SK-N-SH (cell line): ENCODE results near the gene NAP1L5. TPM values are rescaled to one million over a fixed set of nuclear protein-coding genes. Genes with fewer than 3 reads are reported as not detected.

ENCODE experiments used
- CTCF ChIA-PET: fragments of 300-600, 350-600 bp; formaldehyde crosslinking; extraction: SDS; loops from one replicate; lab custom pipeline; 2021; lab: Yijun Ruan, JAX
- POLR2A ChIA-PET: fragments of 350-600 bp; sonication (Branson Sonifier 250); formaldehyde crosslinking; extraction: SDS; loops from one replicate; lab custom pipeline; 2020; ENCODE audit warnings: antibody characterized with exemption, inconsistent platforms; lab: Yijun Ruan, JAX
- DNase-seq: peaks from one replicate; pipeline ENCODE4 v3.0.0; 2012
- H2AFZ ChIP-seq: fragments of 200-600 bp; sonication (generic); 2 replicates; pipeline ENCODE4 v1.8.1; 2016; ENCODE audit warnings: antibody characterized with exemption, mild to moderate bottlenecking, low read depth
- H3F3A ChIP-seq: fragments of 200-600 bp; sonication (generic); replicated peaks from 2 replicates; pipeline ENCODE3; 2016; ENCODE audit warnings: antibody characterized with exemption, mild to moderate bottlenecking; ENCODE audit not compliant: insufficient read depth
- H3K27ac ChIP-seq, 2 experiments: fragments of 200-500 bp in 1 of 2; fragments of 200-600 bp in 1 of 2; sonication (Bioruptor generic) in 1 of 2; sonication (generic), shearing (Covaris generic) in 1 of 2; 2 replicates each; pipeline versions ENCODE4 v1.5.1 to v1.6.1; 2014 to 2016; ENCODE audit warnings: low read depth in 2 of 2, inconsistent platforms in 1 of 2, low read length in 1 of 2, mild to moderate bottlenecking in 1 of 2, mixed read lengths in 1 of 2
- H3K27me3 ChIP-seq: fragments of 200-600 bp; sonication (generic), shearing (Covaris generic); 2 replicates; pipeline ENCODE4 v1.6.1; 2016; ENCODE audit warnings: mixed run types; ENCODE audit not compliant: insufficient read depth
- H3K36me3 ChIP-seq, 2 experiments: fragments of 200-500 bp in 1 of 2; fragments of 200-600 bp in 1 of 2; sonication (Bioruptor generic) in 1 of 2; sonication (generic) in 1 of 2; replicated peaks in 1 of 2; 2 replicates each; pipeline versions ENCODE3 to v1.5.1; 2014 to 2016; ENCODE audit warnings: low read length in 1 of 2, mild to moderate bottlenecking in 1 of 2; ENCODE audit not compliant: insufficient read depth in 2 of 2, control insufficient read depth in 1 of 2
- H3K4me1 ChIP-seq, 2 experiments: fragments of 200-500 bp in 1 of 2; fragments of 200-600 bp in 1 of 2; sonication (Bioruptor generic) in 1 of 2; sonication (generic), shearing (Covaris generic) in 1 of 2; 2 replicates each; pipeline versions ENCODE4 v1.5.1 to v1.6.1; 2014 to 2016; ENCODE audit warnings: low read depth in 1 of 2, low read length in 1 of 2, mixed run types in 1 of 2; ENCODE audit not compliant: insufficient read depth in 2 of 2, control insufficient read depth in 1 of 2
- H3K4me2 ChIP-seq: fragments of 200-600 bp; sonication (generic), shearing (Covaris generic); 2 replicates; pipeline ENCODE4 v1.6.1; 2017; ENCODE audit warnings: mixed run types
- H3K4me3 ChIP-seq, 2 experiments: fragments of 200-500 bp in 1 of 2; fragments of 200-600 bp in 1 of 2; sonication (Bioruptor generic) in 1 of 2; sonication (generic), shearing (Covaris generic) in 1 of 2; 2 replicates each; pipeline versions ENCODE4 v1.5.1 to v1.8.1; 2014 to 2016; ENCODE audit warnings: low read depth in 2 of 2, inconsistent platforms in 1 of 2, low read length in 1 of 2, mild to moderate bottlenecking in 1 of 2, mixed read lengths in 1 of 2, moderate library complexity in 1 of 2
- H3K79me2 ChIP-seq: fragments of 200-600 bp; sonication (generic); 2 replicates; pipeline ENCODE4 v1.8.1; 2017; ENCODE audit warnings: mild to moderate bottlenecking; ENCODE audit not compliant: insufficient read depth
- H3K9ac ChIP-seq: fragments of 200-600 bp; sonication (generic); 2 replicates; pipeline ENCODE4 v1.6.1; 2017; ENCODE audit warnings: mixed run types
- H3K9me2 ChIP-seq: fragments of 200-600 bp; sonication (generic); 2 replicates; pipeline ENCODE4 v1.6.1; 2017; ENCODE audit warnings: mixed run types
- H3K9me3 ChIP-seq: fragments of 200-600 bp; sonication (generic); 2 replicates; pipeline ENCODE4 v1.6.1; 2017; ENCODE audit warnings: mixed run types, mild to moderate bottlenecking, moderate library complexity
- H4K20me1 ChIP-seq: fragments of 200-600 bp; sonication (generic); 2 replicates; pipeline ENCODE4 v1.6.1; 2017; ENCODE audit warnings: mild to moderate bottlenecking, mixed run types; ENCODE audit not compliant: insufficient read depth
- CHD2 ChIP-seq: fragments of 150-350 bp; IDR thresholded peaks from 2 replicates; pipeline ENCODE4 v1.6.1; 2018; ENCODE audit warnings: low read length; ENCODE audit not compliant: partially characterized antibody
- ELF1 ChIP-seq: IDR thresholded peaks from 2 replicates; pipeline ENCODE4 v1.4.0; 2012
- FOSL2 ChIP-seq: IDR thresholded peaks from 2 replicates; pipeline ENCODE4 v1.4.0; 2012; ENCODE audit warnings: low read depth, mild to moderate bottlenecking, moderate library complexity, borderline replicate concordance
- FOXM1 ChIP-seq: IDR thresholded peaks from 2 replicates; pipeline ENCODE4 v1.4.0; 2012; ENCODE audit warnings: low read depth, mild to moderate bottlenecking
- JUND ChIP-seq: IDR thresholded peaks from 2 replicates; pipeline ENCODE4 v1.4.0; 2012
- MEF2A ChIP-seq: IDR thresholded peaks from 2 replicates; pipeline ENCODE4 v1.4.0; 2012; ENCODE audit warnings: low read depth, borderline replicate concordance
- MXI1 ChIP-seq: IDR thresholded peaks from 2 replicates; pipeline ENCODE4 v1.6.1; 2012; ENCODE audit warnings: mild to moderate bottlenecking, low read depth, low read length, improper control_type of control experiment
- NRF1 ChIP-seq: IDR thresholded peaks from 2 replicates; pipeline ENCODE4 v1.6.1; 2012; ENCODE audit warnings: low read depth, mild to moderate bottlenecking, low read length
- RXRA ChIP-seq: IDR thresholded peaks from 2 replicates; pipeline ENCODE4 v1.4.0; 2012; ENCODE audit warnings: low read depth, mild to moderate bottlenecking, borderline replicate concordance
- SIN3A ChIP-seq: IDR thresholded peaks from 2 replicates; pipeline ENCODE4 v1.6.1; 2012; ENCODE audit warnings: low read depth, mild to moderate bottlenecking, low read length, moderate library complexity, borderline replicate concordance
- SMC3 ChIP-seq: IDR thresholded peaks from 2 replicates; pipeline ENCODE4 v1.6.1; 2012; ENCODE audit warnings: low read depth, low read length, improper control_type of control experiment
- TAF1 ChIP-seq: IDR thresholded peaks from 2 replicates; pipeline ENCODE4 v1.6.1; 2012; ENCODE audit warnings: low read depth, mild to moderate bottlenecking, low read length, moderate library complexity, borderline replicate concordance
- YY1 ChIP-seq: IDR thresholded peaks from 2 replicates; pipeline ENCODE4 v1.4.0; 2012; ENCODE audit warnings: low read depth, mild to moderate bottlenecking
- WGBS: methylation state at CpG from one replicate; pipeline ENCODE4 v1.1.6; 2017; ENCODE audit warnings: low lambda C conversion rate; 5-methylcytosine and 5-hydroxymethylcytosine counted together
- polyA plus RNA-seq, 3 experiments: library from polyadenylated mRNA; depleted of rRNA; stranded (reverse); fragments of >200 nt; gene quantifications; 2 replicates each; pipeline ENCODE4 v1.2.3, GENCODE V29; 2012
- TF ChIP-seq, protein P1 (sequence below): fragments of 150-350 bp; IDR thresholded peaks from 2 replicates; pipeline ENCODE4 v1.6.1; 2017; ENCODE audit warnings: antibody characterized with exemption, low read length, low read depth, borderline replicate concordance
- TF ChIP-seq, protein P2 (sequence below): IDR thresholded peaks from 2 replicates; pipeline ENCODE4 v1.4.0; 2012; ENCODE audit warnings: low read depth, borderline replicate concordance
- TF ChIP-seq, protein P3 (sequence below): fragments of 150-350 bp; IDR thresholded peaks from 2 replicates; pipeline ENCODE4 v1.6.1; 2016; ENCODE audit warnings: mild to moderate bottlenecking, low read depth, low read length
- TF ChIP-seq, protein P4 (sequence below): IDR thresholded peaks from 2 replicates; pipeline ENCODE4 v1.6.1; 2012; ENCODE audit warnings: mild to moderate bottlenecking, low read depth, low read length, moderate library complexity

NAP1L5 gene, protein sequence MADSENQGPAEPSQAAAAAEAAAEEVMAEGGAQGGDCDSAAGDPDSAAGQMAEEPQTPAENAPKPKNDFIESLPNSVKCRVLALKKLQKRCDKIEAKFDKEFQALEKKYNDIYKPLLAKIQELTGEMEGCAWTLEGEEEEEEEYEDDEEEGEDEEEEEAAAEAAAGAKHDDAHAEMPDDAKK
- 7.5 and 8.1 TPM in 2 replicates for polyA plus RNA-seq (2012; rRNA removed)
- 8.2 and 12.4 TPM in 2 replicates for polyA plus RNA-seq (2012; cell fraction: cytosol; rRNA removed)
- polyA plus RNA-seq (2012; cell fraction: nucleus; rRNA removed) = 2.0 and 3.0 TPM in 2 replicates

DNA sequence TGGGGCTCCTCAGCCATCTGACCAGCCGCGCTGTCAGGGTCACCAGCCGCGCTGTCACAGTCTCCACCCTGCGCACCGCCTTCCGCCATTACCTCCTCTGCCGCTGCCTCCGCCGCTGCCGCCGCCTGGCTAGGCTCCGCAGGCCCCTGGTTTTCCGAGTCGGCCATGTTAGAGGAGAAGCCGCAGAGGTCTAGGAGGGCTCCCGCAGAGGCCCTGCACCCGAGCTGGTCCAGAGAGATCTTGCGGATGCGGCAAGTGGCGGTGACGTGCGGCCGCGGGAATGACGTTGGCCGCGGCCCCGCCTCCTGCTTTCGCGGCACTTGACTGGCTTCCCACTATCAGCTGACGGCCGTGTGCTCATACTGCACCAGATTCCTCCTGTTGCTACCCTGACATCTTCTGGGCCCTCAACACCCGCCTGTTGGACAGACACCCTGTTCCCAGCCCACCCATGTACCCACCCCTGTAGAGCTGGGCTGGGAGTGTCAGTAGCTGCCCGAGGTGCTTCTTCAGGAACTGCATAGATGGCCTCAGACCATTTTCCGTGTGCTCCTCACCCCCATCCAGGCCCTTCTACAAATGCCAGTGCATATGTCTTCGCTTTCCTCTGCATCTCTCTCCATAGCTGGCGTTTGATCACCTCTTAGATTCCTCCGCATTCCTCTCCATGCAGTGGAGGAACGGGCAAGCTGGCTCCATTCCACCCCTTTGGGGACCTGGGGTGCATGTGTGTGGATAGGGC is at the start of gene NAP1L5:
NAP1L5 (minus strand) TSS at position 242 of the 742 bp plus-strand sequence; CDS start at position 167, 75 bp downstream.
- WGBS = 79% methylated on average over 21 of the region's 40 CpGs
- no peaks in the 10 kb centered on the region for H4K20me1 ChIP-seq
- peak within 1 kb of the TSS; percentile 18 to 55; a peak in 3 of 4 replicates for H3K27ac ChIP-seq
- no peaks in the 10 kb centered on the region for H3K27me3 ChIP-seq
- H3K9me3 ChIP-seq = no peaks in the 10 kb centered on the region
- ChIA-PET POLR2A (no interaction called here), CTCF (interaction anchor here (2.5 to 3.8 kb wide), 2 partner anchors 9 to 326 kb away, joined by 8 to 19 read pairs; no protein-coding TSS in a partner anchor)
- peaks cover 0 to 5% of the 10 kb centered on the region in 2 experiments for H3K36me3 ChIP-seq
- no peaks in the 10 kb centered on the region for H3K9me2 ChIP-seq
- DNase-seq = peak; percentile 76
- H3K79me2 ChIP-seq = no peaks in the 10 kb centered on the region
- TF ChIP-seq ELF1 = no peak
- TF ChIP-seq, protein P1, sequence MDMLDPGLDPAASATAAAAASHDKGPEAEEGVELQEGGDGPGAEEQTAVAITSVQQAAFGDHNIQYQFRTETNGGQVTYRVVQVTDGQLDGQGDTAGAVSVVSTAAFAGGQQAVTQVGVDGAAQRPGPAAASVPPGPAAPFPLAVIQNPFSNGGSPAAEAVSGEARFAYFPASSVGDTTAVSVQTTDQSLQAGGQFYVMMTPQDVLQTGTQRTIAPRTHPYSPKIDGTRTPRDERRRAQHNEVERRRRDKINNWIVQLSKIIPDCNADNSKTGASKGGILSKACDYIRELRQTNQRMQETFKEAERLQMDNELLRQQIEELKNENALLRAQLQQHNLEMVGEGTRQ = no peak; the same call in 1 of the 2 replicates
- no peak for TF ChIP-seq FOXM1
- TF ChIP-seq MEF2A = no peak
- TF ChIP-seq MXI1 = peak; percentile 14; the same call in 1 of the 2 replicates
- TF ChIP-seq, protein P2, sequence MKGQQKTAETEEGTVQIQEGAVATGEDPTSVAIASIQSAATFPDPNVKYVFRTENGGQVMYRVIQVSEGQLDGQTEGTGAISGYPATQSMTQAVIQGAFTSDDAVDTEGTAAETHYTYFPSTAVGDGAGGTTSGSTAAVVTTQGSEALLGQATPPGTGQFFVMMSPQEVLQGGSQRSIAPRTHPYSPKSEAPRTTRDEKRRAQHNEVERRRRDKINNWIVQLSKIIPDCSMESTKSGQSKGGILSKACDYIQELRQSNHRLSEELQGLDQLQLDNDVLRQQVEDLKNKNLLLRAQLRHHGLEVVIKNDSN = peak; percentile 79
- TF ChIP-seq, protein P3, sequence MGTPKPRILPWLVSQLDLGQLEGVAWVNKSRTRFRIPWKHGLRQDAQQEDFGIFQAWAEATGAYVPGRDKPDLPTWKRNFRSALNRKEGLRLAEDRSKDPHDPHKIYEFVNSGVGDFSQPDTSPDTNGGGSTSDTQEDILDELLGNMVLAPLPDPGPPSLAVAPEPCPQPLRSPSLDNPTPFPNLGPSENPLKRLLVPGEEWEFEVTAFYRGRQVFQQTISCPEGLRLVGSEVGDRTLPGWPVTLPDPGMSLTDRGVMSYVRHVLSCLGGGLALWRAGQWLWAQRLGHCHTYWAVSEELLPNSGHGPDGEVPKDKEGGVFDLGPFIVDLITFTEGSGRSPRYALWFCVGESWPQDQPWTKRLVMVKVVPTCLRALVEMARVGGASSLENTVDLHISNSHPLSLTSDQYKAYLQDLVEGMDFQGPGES = no peak
- peak; percentile 73 for TF ChIP-seq YY1
- 0 out of 2 replicates have a peak, but pooled peaks have one; percentile 7 for TF ChIP-seq NRF1
- H3K4me3 ChIP-seq = peak within 1 kb of the TSS; percentile 63 to 71
- H2AFZ ChIP-seq = peak within 1 kb of the TSS; percentile 41; the same call in 1 of the 2 replicates
- H3F3A ChIP-seq = peaks cover 3% of the 10 kb centered on the region
- H3K4me2 ChIP-seq = peak within 1 kb of the TSS; percentile 51
- peak within 1 kb of the TSS; percentile 53; the same call in 1 of the 2 replicates for H3K9ac ChIP-seq
- peaks cover 0 to 8% of the 10 kb centered on the region in 2 experiments; a peak in 2 of 4 replicates for H3K4me1 ChIP-seq

DNA sequence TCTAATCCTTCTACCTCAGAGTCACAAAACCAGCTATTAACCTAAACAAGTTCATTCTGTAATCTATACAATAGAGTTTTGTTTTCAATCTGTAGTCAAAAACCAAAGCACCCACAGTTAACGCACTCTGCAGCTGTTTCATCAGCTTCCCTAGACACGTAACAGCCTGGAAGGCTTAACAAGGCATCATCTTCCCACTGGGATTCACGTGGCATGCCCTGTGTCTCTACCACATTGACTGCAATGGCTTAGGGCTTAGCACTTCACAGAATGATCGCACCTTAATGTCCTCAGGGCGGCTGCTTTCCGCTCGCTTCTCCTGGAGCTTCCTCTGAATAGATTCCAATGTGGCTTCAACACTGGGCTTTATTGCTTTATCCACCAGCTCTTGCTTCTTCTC is 49.7 kb upstream of the NAP1L5 start:
- Histone ChIP-seq H3K79me2 (no peaks in the 10 kb centered on the region), H3K9ac (no peak overlapping the region), H3K4me1 (no peaks in the 10 kb centered on the region; a peak in 1 of 4 replicates), H3K9me3 (no peaks in the 10 kb centered on the region), H3K9me2 (no peaks in the 10 kb centered on the region), H3K27ac (no peak overlapping the region), H3K4me3 (no peak overlapping the region), H3K4me2 (no peak overlapping the region), H3K27me3 (no peaks in the 10 kb centered on the region), H2AFZ (no peak overlapping the region), H3F3A (no peaks in the 10 kb centered on the region), H4K20me1 (no peaks in the 10 kb centered on the region), H3K36me3 (peaks cover 0 to 3% of the 10 kb centered on the region in 2 experiments)
- WGBS = 90% methylated on average over 7 of the region's 7 CpGs
- CTCF ChIA-PET = interaction anchor here (0.8 kb wide), 1 partner anchor 14 kb away, joined by 3 read pairs; no protein-coding TSS in a partner anchor
- POLR2A ChIA-PET = no interaction called here
- DNase-seq = no peak
- TF ChIP-seq NRF1 = no peak
- TF ChIP-seq FOSL2 = no peak
- TF ChIP-seq SMC3 = no peak
- TF ChIP-seq, protein P4, sequence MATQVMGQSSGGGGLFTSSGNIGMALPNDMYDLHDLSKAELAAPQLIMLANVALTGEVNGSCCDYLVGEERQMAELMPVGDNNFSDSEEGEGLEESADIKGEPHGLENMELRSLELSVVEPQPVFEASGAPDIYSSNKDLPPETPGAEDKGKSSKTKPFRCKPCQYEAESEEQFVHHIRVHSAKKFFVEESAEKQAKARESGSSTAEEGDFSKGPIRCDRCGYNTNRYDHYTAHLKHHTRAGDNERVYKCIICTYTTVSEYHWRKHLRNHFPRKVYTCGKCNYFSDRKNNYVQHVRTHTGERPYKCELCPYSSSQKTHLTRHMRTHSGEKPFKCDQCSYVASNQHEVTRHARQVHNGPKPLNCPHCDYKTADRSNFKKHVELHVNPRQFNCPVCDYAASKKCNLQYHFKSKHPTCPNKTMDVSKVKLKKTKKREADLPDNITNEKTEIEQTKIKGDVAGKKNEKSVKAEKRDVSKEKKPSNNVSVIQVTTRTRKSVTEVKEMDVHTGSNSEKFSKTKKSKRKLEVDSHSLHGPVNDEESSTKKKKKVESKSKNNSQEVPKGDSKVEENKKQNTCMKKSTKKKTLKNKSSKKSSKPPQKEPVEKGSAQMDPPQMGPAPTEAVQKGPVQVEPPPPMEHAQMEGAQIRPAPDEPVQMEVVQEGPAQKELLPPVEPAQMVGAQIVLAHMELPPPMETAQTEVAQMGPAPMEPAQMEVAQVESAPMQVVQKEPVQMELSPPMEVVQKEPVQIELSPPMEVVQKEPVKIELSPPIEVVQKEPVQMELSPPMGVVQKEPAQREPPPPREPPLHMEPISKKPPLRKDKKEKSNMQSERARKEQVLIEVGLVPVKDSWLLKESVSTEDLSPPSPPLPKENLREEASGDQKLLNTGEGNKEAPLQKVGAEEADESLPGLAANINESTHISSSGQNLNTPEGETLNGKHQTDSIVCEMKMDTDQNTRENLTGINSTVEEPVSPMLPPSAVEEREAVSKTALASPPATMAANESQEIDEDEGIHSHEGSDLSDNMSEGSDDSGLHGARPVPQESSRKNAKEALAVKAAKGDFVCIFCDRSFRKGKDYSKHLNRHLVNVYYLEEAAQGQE = no peak
- no peak for TF ChIP-seq CHD2
- no peak for TF ChIP-seq RXRA
- TF ChIP-seq, protein P3 = no peak
- no peak for TF ChIP-seq SIN3A
- TF ChIP-seq JUND = no peak
- TF ChIP-seq TAF1 = no peak
- TF ChIP-seq MXI1 = no peak
